ENCODE measurements around the gene LMNTD1. TPM values are rescaled to one million over a fixed set of nuclear protein-coding genes. Genes with fewer than 3 reads are reported as not detected.

Gene LMNTD1
- total RNA-seq, 2 experiments from 2014 or later, result not detected

DNA sequence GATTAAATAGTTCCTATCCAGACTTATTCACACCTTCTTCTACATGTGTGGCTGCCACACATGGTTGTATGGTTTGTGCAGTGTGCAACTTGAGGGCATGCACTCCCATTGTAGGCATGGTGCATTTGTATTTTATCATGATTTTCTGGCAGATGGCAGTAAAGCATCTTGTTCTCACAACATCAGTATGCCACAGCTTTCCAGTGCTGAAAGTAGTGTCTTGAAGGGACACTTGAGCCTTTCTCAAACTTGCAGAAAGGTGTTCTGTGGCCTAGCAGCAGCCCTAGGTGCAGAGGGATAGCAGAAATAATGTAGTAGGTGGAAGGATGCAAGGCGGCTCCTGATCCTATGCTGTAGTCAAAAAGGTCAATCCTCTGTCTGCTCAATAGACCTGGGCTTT, 72.9 kb downstream of the LMNTD1 start:
- no TSS peak for BruUV-seq (replicated peaks)

DNA sequence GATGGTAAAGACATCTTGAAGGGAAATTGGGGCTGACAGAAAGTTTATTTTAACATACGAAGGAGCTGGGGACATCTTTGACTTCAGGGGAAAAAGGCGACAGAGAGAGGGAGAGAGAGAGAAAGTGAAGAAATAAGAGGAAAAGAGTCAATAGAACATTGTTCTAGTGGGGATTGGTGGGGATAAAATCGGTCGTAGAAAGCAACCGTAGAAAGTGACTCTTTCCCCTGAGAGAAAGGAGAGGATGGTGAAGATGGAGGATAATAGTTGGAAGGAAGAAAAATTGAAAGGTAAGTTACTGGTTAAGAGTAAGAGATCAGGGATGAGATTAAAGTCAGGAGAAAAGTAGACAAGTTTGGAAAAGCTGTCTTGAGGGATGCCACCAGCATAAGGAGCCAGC, 75.9 kb downstream of the LMNTD1 start:
- H3K4me1 ChIP-seq (ENCODE audit: insufficient read depth, low read length, poor library complexity, severe bottlenecking), result no peaks in the 10 kb centered on the region
- no peak overlapping the region for H2AFZ ChIP-seq (ENCODE audit: low read length)
- H3K4me2 ChIP-seq (ENCODE audit: low read length), result no peak overlapping the region
- H3K27ac ChIP-seq (ENCODE audit: low read depth, low read length, poor library complexity, severe bottlenecking), result no peak overlapping the region
- no peak overlapping the region for H3K4me3 ChIP-seq (ENCODE audit: low read depth, low read length, poor library complexity, severe bottlenecking)
- DNase-seq (ENCODE audit: low spot score), result no peak
- H4K20me1 ChIP-seq (ENCODE audit: insufficient read depth, low read length), result no peaks in the 10 kb centered on the region
- TF ChIP-seq, protein P1, sequence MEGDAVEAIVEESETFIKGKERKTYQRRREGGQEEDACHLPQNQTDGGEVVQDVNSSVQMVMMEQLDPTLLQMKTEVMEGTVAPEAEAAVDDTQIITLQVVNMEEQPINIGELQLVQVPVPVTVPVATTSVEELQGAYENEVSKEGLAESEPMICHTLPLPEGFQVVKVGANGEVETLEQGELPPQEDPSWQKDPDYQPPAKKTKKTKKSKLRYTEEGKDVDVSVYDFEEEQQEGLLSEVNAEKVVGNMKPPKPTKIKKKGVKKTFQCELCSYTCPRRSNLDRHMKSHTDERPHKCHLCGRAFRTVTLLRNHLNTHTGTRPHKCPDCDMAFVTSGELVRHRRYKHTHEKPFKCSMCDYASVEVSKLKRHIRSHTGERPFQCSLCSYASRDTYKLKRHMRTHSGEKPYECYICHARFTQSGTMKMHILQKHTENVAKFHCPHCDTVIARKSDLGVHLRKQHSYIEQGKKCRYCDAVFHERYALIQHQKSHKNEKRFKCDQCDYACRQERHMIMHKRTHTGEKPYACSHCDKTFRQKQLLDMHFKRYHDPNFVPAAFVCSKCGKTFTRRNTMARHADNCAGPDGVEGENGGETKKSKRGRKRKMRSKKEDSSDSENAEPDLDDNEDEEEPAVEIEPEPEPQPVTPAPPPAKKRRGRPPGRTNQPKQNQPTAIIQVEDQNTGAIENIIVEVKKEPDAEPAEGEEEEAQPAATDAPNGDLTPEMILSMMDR (conservative IDR thresholded peaks at IDR 0.05; ENCODE audit: low read length), result no peak
- TF ChIP-seq EZH2phosphoT487 (IDR thresholded peaks at IDR 0.05; ENCODE audit: borderline replicate concordance, low read depth, low read length), result no peak
- ChIA-PET CTCF (ENCODE audit: unreplicated experiment) (no interaction called here), POLR2A (interaction anchor here (0.6 kb wide), 1 partner anchor 121 kb away, joined by 3 read pairs; no protein-coding TSS in a partner anchor)
- H3K9me3 ChIP-seq (ENCODE audit: low read length), result no peaks in the 10 kb centered on the region
- no peaks in the 10 kb centered on the region for H3K79me2 ChIP-seq (ENCODE audit: insufficient read depth, low read depth, low read length)
- H3K9me2 ChIP-seq (ENCODE audit: insufficient read depth, low read length), result no peaks in the 10 kb centered on the region
- no TSS peak for BruUV-seq (replicated peaks)
- intact Hi-C loops (cut with micrococcal nuclease; ENCODE audit: unreplicated experiment), result no loop called here
- no peaks in the 10 kb centered on the region for H3K36me3 ChIP-seq (ENCODE audit: insufficient read depth, low read length)

More for the DNA sequence above, 72.9 kb downstream of the LMNTD1 start:
- ChIA-PET CTCF (ENCODE audit: unreplicated experiment) (no interaction called here), POLR2A (no interaction called here)
- Histone ChIP-seq H3K4me3 (ENCODE audit: low read depth, low read length, poor library complexity, severe bottlenecking) (no peak overlapping the region), H3K4me2 (ENCODE audit: low read length) (no peak overlapping the region), H3K9me2 (ENCODE audit: insufficient read depth, low read length) (no peaks in the 10 kb centered on the region), H3K27ac (ENCODE audit: low read depth, low read length, poor library complexity, severe bottlenecking) (no peak overlapping the region), H4K20me1 (ENCODE audit: insufficient read depth, low read length) (no peaks in the 10 kb centered on the region), H3K79me2 (ENCODE audit: insufficient read depth, low read depth, low read length) (no peaks in the 10 kb centered on the region), H3K9me3 (ENCODE audit: low read length) (no peaks in the 10 kb centered on the region), H2AFZ (ENCODE audit: low read length) (no peak overlapping the region), H3K4me1 (ENCODE audit: insufficient read depth, low read length, poor library complexity, severe bottlenecking) (no peaks in the 10 kb centered on the region), H3K36me3 (ENCODE audit: insufficient read depth, low read length) (no peaks in the 10 kb centered on the region)
- intact Hi-C loops (cut with micrococcal nuclease; ENCODE audit: unreplicated experiment), result no loop called here
- no peak for DNase-seq (ENCODE audit: low spot score)
- no peak for TF ChIP-seq EZH2phosphoT487 (IDR thresholded peaks at IDR 0.05; ENCODE audit: borderline replicate concordance, low read depth, low read length)
- TF ChIP-seq, protein P1 (conservative IDR thresholded peaks at IDR 0.05; ENCODE audit: low read length), result no peak

DNA sequence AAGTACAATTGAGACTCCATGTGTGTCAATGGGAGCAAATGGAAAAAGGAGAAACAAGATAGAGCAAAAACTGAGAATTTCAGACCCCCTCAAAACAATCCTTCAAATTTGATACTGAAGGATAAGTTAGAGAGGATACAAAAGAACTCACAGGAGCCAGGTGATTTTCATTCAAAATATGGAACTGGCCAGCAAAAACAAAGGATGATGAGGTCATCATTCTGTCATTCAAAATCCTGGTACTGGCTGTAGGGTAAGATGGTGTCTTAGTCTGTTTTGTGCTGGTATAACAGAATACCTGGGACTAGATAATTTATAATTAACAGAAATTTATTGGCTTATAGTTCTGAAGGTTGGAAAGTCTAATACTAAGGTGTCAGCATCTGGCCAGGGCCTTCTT, 80.6 kb downstream of the LMNTD1 start:
- CTCF ChIA-PET (ENCODE audit: unreplicated experiment), result no interaction called here
- H3K4me2 ChIP-seq (ENCODE audit: low read length), result no peak overlapping the region
- no peak overlapping the region for H3K27ac ChIP-seq (ENCODE audit: low read depth, low read length, poor library complexity, severe bottlenecking)
- BruUV-seq (replicated peaks), result no TSS peak
- H2AFZ ChIP-seq (ENCODE audit: low read length), result no peak overlapping the region
- no peaks in the 10 kb centered on the region for H3K36me3 ChIP-seq (ENCODE audit: insufficient read depth, low read length)
- H3K4me1 ChIP-seq (ENCODE audit: insufficient read depth, low read length, poor library complexity, severe bottlenecking), result no peaks in the 10 kb centered on the region
- H4K20me1 ChIP-seq (ENCODE audit: insufficient read depth, low read length), result no peaks in the 10 kb centered on the region
- no peaks in the 10 kb centered on the region for H3K9me2 ChIP-seq (ENCODE audit: insufficient read depth, low read length)
- H3K79me2 ChIP-seq (ENCODE audit: insufficient read depth, low read depth, low read length), result no peaks in the 10 kb centered on the region
- H3K9me3 ChIP-seq (ENCODE audit: low read length), result no peaks in the 10 kb centered on the region
- no peak overlapping the region for H3K4me3 ChIP-seq (ENCODE audit: low read depth, low read length, poor library complexity, severe bottlenecking)
- POLR2A ChIA-PET, result no interaction called here
- intact Hi-C loops (cut with micrococcal nuclease; ENCODE audit: unreplicated experiment), result no loop called here
- TF ChIP-seq EZH2phosphoT487 (IDR thresholded peaks at IDR 0.05; ENCODE audit: borderline replicate concordance, low read depth, low read length), result no peak
- TF ChIP-seq, protein P1 (conservative IDR thresholded peaks at IDR 0.05; ENCODE audit: low read length), result no peak
- DNase-seq (ENCODE audit: low spot score), result no peak
